ENCODE measurements around the gene RASA1. TPM values are rescaled to one million over a fixed set of nuclear protein-coding genes. Genes with fewer than 3 reads are reported as not detected.

RASA1 gene
- total RNA-seq, 1 donor from 2014 or later = 20.7 TPM

GRCh38 chr5:87383216-87383615 lies 115.5 kb downstream of the RASA1 start:
- no peaks in the 10 kb centered on the region for H3K27me3 Mint-ChIP-seq (ENCODE audit: insufficient read depth)
- H3K9me3 Mint-ChIP-seq = no peaks in the 10 kb centered on the region
- intact Hi-C loops (cut with micrococcal nuclease) = no loop called here
- H3K27ac Mint-ChIP-seq = no peak overlapping the region
- H3K36me3 Mint-ChIP-seq (ENCODE audit: low read depth) = peaks cover 20% of the 10 kb centered on the region
- no peaks in the 10 kb centered on the region for H3K4me1 Mint-ChIP-seq (ENCODE audit: low read depth)
- no peak for DNase-seq (ENCODE audit: low spot score)
- no peak overlapping the region for H3K4me3 Mint-ChIP-seq

- no peak overlapping the region for H3K27ac Mint-ChIP-seq
- H3K36me3 Mint-ChIP-seq (ENCODE audit: low read depth) = peaks cover 39% of the 10 kb centered on the region
These were observed 118.1 kb downstream of the RASA1 start for GRCh38 chr5:87385802-87386201.

DNA sequence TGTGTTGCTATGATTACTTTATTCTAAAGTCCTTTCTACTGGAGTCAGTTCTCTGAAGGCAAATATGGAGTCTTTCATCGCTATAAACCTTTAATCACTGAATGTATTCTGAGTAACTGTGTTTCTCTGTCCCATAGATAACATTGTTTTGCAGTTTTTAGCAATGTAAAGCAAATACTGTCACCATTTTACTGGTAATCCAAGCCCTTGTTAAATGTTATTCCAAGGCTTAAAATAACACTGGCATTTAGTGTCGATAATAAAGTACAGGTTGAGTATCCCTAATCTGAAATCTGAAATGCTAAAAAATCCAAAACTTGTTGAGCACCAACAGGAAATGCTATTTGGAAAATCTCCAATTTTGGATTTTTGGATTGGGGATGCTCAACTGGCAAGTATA lies 120.4 kb downstream of the RASA1 start:
- H3K4me1 Mint-ChIP-seq (ENCODE audit: low read depth) = peaks cover 11% of the 10 kb centered on the region
- DNase-seq (ENCODE audit: low spot score) = no peak
- H3K36me3 Mint-ChIP-seq (ENCODE audit: low read depth) = peaks cover 55% of the 10 kb centered on the region
- intact Hi-C loops (cut with micrococcal nuclease) = no loop called here
- no peaks in the 10 kb centered on the region for H3K27me3 Mint-ChIP-seq (ENCODE audit: insufficient read depth)
- no peaks in the 10 kb centered on the region for H3K9me3 Mint-ChIP-seq
- H3K27ac Mint-ChIP-seq = no peak overlapping the region
- H3K4me3 Mint-ChIP-seq = no peak overlapping the region

More at GRCh38 chr5:87385802-87386201, 118.1 kb downstream of the RASA1 start:
- H3K9me3 Mint-ChIP-seq = no peaks in the 10 kb centered on the region
- H3K27me3 Mint-ChIP-seq (ENCODE audit: insufficient read depth) = no peaks in the 10 kb centered on the region
- peaks cover 11% of the 10 kb centered on the region for H3K4me1 Mint-ChIP-seq (ENCODE audit: low read depth)
- H3K4me3 Mint-ChIP-seq = no peak overlapping the region
- DNase-seq (ENCODE audit: low spot score) = no peak
- intact Hi-C loops (cut with micrococcal nuclease) = no loop called here

GRCh38 chr5:87389296-87390034 lies 121.8 kb downstream of the RASA1 start:
- intact Hi-C loops (cut with micrococcal nuclease) = no loop called here
- Mint-ChIP-seq H3K27me3 (ENCODE audit: insufficient read depth) (no peaks in the 10 kb centered on the region), H3K4me3 (no peak overlapping the region), H3K9me3 (no peaks in the 10 kb centered on the region), H3K4me1 (ENCODE audit: low read depth) (peaks cover 11% of the 10 kb centered on the region), H3K27ac (no peak overlapping the region), H3K36me3 (ENCODE audit: low read depth) (peaks cover 55% of the 10 kb centered on the region)
- no peak for DNase-seq (ENCODE audit: low spot score)

- no peaks in the 10 kb centered on the region for H3K9me3 Mint-ChIP-seq
- H3K36me3 Mint-ChIP-seq (ENCODE audit: low read depth) = peaks cover 60% of the 10 kb centered on the region
- no peak overlapping the region for H3K4me3 Mint-ChIP-seq
- no peaks in the 10 kb centered on the region for H3K27me3 Mint-ChIP-seq (ENCODE audit: insufficient read depth)
- H3K4me1 Mint-ChIP-seq (ENCODE audit: low read depth) = peaks cover 11% of the 10 kb centered on the region
- H3K27ac Mint-ChIP-seq = no peak overlapping the region
- intact Hi-C loops (cut with micrococcal nuclease) = no loop called here
- DNase-seq (ENCODE audit: low spot score) = no peak
These were observed 122.4 kb downstream of the RASA1 start for GRCh38 chr5:87390075-87390474.

DNA sequence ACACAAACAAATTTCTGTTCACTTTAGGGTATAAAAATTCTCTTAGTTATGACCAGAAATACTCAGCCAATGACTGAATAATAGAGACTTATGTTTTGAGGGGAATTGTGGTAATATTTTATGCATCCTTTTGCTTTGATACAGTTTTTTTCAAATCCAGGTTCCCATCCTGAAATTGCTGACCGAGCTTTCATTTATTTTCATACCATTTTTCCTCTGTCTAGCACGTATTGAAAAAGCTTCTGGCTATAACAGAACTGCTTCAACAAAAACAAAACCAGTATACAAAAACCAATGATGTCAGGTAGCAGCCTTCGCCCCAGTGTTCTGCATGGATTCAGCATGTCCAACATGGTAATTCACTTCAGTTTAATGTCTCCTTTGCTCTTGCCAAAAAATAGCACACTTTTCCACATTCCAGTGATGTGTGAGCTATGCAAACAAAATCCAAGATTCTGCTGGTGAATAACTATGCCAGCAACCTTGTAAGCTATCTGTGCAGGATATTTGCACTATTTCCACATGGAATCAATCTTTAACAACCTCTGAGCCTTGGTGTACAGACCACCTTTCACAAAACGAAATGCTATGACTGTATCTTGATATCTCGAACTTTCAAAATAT lies 123.0 kb downstream of the RASA1 start:
- H3K36me3 Mint-ChIP-seq (ENCODE audit: low read depth) = peaks cover 63% of the 10 kb centered on the region
- DNase-seq (ENCODE audit: low spot score) = no peak
- no peak overlapping the region for H3K27ac Mint-ChIP-seq
- intact Hi-C loops (cut with micrococcal nuclease) = no loop called here
- no peaks in the 10 kb centered on the region for H3K9me3 Mint-ChIP-seq
- H3K4me3 Mint-ChIP-seq = no peak overlapping the region
- peaks cover 11% of the 10 kb centered on the region for H3K4me1 Mint-ChIP-seq (ENCODE audit: low read depth)
- H3K27me3 Mint-ChIP-seq (ENCODE audit: insufficient read depth) = no peaks in the 10 kb centered on the region

GRCh38 chr5:87392170-87392569 lies 124.5 kb downstream of the RASA1 start:
- no peak for DNase-seq (ENCODE audit: low spot score)
- H3K4me1 Mint-ChIP-seq (ENCODE audit: low read depth) = peaks cover 18% of the 10 kb centered on the region
- H3K27me3 Mint-ChIP-seq (ENCODE audit: insufficient read depth) = no peaks in the 10 kb centered on the region
- H3K36me3 Mint-ChIP-seq (ENCODE audit: low read depth) = peaks cover 65% of the 10 kb centered on the region
- H3K4me3 Mint-ChIP-seq = no peak overlapping the region
- intact Hi-C loops (cut with micrococcal nuclease) = no loop called here
- peak overlapping the region; percentile 8 for H3K27ac Mint-ChIP-seq
- no peaks in the 10 kb centered on the region for H3K9me3 Mint-ChIP-seq

GRCh38 chr5:87392801-87393200 lies 125.1 kb downstream of the RASA1 start:
- Mint-ChIP-seq H3K36me3 (ENCODE audit: low read depth) (peaks cover 65% of the 10 kb centered on the region), H3K4me3 (no peak overlapping the region), H3K27ac (peak overlapping the region; percentile 8), H3K4me1 (ENCODE audit: low read depth) (peaks cover 18% of the 10 kb centered on the region), H3K9me3 (no peaks in the 10 kb centered on the region), H3K27me3 (ENCODE audit: insufficient read depth) (no peaks in the 10 kb centered on the region)
- no peak for DNase-seq (ENCODE audit: low spot score)
- intact Hi-C loops (cut with micrococcal nuclease) = no loop called here

GRCh38 chr5:87393331-87393730 lies 125.6 kb downstream of the RASA1 start:
- Mint-ChIP-seq H3K9me3 (no peaks in the 10 kb centered on the region), H3K27ac (no peak overlapping the region), H3K27me3 (ENCODE audit: insufficient read depth) (no peaks in the 10 kb centered on the region), H3K36me3 (ENCODE audit: low read depth) (peaks cover 60% of the 10 kb centered on the region), H3K4me1 (ENCODE audit: low read depth) (peaks cover 18% of the 10 kb centered on the region), H3K4me3 (no peak overlapping the region)
- intact Hi-C loops (cut with micrococcal nuclease) = no loop called here
- DNase-seq (ENCODE audit: low spot score) = no peak

DNA sequence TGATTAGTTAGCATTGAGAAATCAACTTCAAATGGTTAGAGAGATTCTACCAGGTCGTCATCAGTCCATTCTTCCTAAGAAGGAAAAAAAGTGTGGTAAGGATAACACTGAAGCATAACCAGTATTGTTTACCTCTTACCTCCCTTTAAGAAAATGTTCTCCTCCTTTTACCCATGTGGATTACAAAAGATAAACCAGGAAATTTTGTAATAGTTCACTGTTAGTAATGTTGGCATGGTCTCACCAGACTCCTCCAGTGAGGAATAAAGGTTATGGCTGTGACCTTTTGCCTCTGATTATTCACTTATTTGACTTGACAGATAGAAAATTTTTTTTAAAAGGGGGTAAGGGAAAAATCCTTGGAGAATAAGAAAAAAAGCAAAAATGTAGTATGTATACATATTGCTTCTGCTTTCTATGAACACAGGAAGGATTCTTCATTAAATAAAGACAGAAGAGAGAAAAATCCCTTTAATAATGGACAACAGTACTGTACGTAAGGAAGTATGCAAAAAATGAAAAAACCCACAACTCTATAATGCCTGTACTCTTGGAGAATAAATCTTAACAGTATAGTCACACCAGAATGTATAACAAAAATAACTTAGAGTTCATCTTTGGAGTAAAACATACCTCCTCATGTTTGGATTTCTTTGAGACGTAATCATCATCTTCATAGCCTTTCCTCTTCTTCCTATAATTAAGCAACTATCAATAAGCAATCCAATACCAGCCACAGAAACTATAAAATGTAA lies 126.9 kb downstream of the RASA1 start:
- no peak overlapping the region for H3K27ac Mint-ChIP-seq
- no peak for DNase-seq (ENCODE audit: low spot score)
- intact Hi-C loops (cut with micrococcal nuclease) = no loop called here

DNA sequence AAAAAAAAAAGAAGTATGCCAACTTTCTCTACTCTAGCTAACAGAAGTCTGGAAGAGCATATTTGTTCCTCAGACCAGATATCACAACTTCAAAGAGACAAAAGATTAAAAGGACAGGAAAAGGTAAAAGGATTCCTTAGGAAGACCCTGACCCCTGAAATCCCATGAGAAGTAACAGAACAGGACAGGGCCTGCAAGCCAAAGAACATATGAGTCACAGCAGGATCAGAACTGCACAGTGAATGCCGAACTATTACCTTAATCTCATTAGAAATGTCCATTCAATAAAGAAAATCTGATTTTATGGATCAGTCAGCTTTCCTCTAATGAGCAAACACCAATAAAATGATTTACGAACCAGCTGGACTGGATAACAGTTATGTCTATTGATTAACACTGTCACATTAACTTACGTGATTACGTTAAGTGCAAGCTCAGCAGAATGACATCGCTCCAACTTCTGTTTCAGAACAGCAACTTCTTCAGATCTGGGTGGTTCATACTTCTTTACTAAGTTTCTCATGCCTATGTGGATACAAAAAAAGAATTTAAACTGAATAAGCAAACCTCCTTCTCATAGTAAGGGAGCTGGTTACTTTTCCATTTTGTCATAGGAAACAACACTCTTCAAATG lies 131.4 kb downstream of the RASA1 start:
- Mint-ChIP-seq H3K27me3 (ENCODE audit: insufficient read depth) (no peaks in the 10 kb centered on the region), H3K4me1 (ENCODE audit: low read depth) (peaks cover 17% of the 10 kb centered on the region), H3K27ac (no peak overlapping the region), H3K9me3 (no peaks in the 10 kb centered on the region), H3K4me3 (no peak overlapping the region), H3K36me3 (ENCODE audit: low read depth) (peaks cover 41% of the 10 kb centered on the region)
- intact Hi-C loops (cut with micrococcal nuclease) = no loop called here
- DNase-seq (ENCODE audit: low spot score) = no peak

More for the DNA sequence above, 126.9 kb downstream of the RASA1 start:
- H3K36me3 Mint-ChIP-seq (ENCODE audit: low read depth) = peaks cover 57% of the 10 kb centered on the region
- H3K4me1 Mint-ChIP-seq (ENCODE audit: low read depth) = peaks cover 16% of the 10 kb centered on the region
- H3K4me3 Mint-ChIP-seq = no peak overlapping the region
- no peaks in the 10 kb centered on the region for H3K27me3 Mint-ChIP-seq (ENCODE audit: insufficient read depth)
- H3K9me3 Mint-ChIP-seq = no peaks in the 10 kb centered on the region

DNA sequence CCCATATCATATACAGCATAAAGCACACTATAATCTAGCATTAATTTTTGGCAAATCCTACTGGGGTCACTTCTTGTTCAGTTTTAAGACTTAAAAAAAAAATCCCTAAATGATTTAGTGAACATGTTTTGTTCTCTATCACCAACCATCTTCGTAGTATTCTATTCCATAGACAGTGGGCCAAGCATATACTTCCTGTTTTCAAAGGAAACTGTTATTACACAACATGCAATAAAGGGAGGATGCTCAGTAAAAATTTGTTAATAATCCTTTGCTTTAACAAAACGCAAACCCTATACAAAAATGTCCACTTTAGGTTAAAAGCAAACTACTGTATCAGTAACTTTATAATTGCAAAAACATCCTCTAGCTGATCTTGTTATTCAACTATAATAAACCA lies 132.0 kb downstream of the RASA1 start:
- H3K4me1 Mint-ChIP-seq (ENCODE audit: low read depth) = peaks cover 23% of the 10 kb centered on the region
- H3K4me3 Mint-ChIP-seq = no peak overlapping the region
- H3K27me3 Mint-ChIP-seq (ENCODE audit: insufficient read depth) = no peaks in the 10 kb centered on the region
- DNase-seq (ENCODE audit: low spot score) = no peak
- peaks cover 42% of the 10 kb centered on the region for H3K36me3 Mint-ChIP-seq (ENCODE audit: low read depth)
- intact Hi-C loops (cut with micrococcal nuclease) = loop anchor here (1.0 to 5.0 kb wide), 8 partner anchors 13 to 518 kb away; partner anchors contain the start of genes CCNH and RASA1
- H3K9me3 Mint-ChIP-seq = no peaks in the 10 kb centered on the region
- H3K27ac Mint-ChIP-seq = no peak overlapping the region

Data from activated T-helper 1 cell treated with anti-CD3 and anti-CD28 coated beads, Interleukin-12 subunit alpha, Interleukin-12 subunit beta, Interleukin-2, Interleukin-4 antibody, amounts not matched to agents 30 ng/mL and 10 ng/mL and 1 ng/mL, durations not matched to agents 14 hours and 24 hours and 36 hours (primary cell).